Activated B cell treated with CpG ODN at 0.5 μM for 24 hours (primary cell): ENCODE data around the gene HEATR5A. TPM values are rescaled to one million over a fixed set of nuclear protein-coding genes. Genes with fewer than 3 reads are reported as not detected.
"Not testable (repeated sequence)": the region's sequence is repeated elsewhere in the genome, so short reads cannot be mapped to it uniquely, and the experiment has no call there.

Experiments
- ATAC-seq: fragments of 200-7000 bp; cut with Tn5 transposase; one replicate; pipeline ENCODE4 v1.10.0; 2021; ENCODE audit warnings: low read depth, mild to moderate bottlenecking, moderate library complexity
- CTCF ChIA-PET: fragments of 350-600 bp; sonication (Branson Sonifier 250); formaldehyde crosslinking; loops from one replicate; lab custom pipeline; 2021; ENCODE audit warnings: antibody characterized with exemption; lab: Charles Lee
- POLR2A ChIA-PET: fragments of 350-600 bp; sonication (Branson Sonifier 250); formaldehyde crosslinking; loops from one replicate; lab custom pipeline; 2021; ENCODE audit warnings: antibody characterized with exemption; lab: Charles Lee
- DNase-seq: peaks from one replicate; pipeline ENCODE4 v3.0.0; 2022
- H3K27ac Mint-ChIP-seq: one replicate; pipeline ENCODE4 v1.8.0; 2020; ENCODE audit warnings: mixed read lengths
- H3K27me3 Mint-ChIP-seq: one replicate; pipeline ENCODE4 v1.8.0; 2021; ENCODE audit warnings: mixed read lengths
- H3K36me3 Mint-ChIP-seq: one replicate; pipeline ENCODE4 v1.8.0; 2021; ENCODE audit warnings: low read depth, mixed read lengths
- H3K4me1 Mint-ChIP-seq: one replicate; pipeline ENCODE4 v1.8.0; 2021; ENCODE audit warnings: mixed read lengths
- H3K4me3 Mint-ChIP-seq: one replicate; pipeline ENCODE4 v1.8.0; 2020; ENCODE audit warnings: mild to moderate bottlenecking, mixed read lengths
- H3K9me3 Mint-ChIP-seq: one replicate; pipeline ENCODE4 v1.8.0; 2020; ENCODE audit warnings: mixed read lengths
- CTCF ChIP-seq: fragments of 200-600 bp; IDR thresholded peaks from one replicate; pipeline ENCODE4 v1.8.0; 2022; ENCODE audit warnings: antibody characterized with exemption, mild to moderate bottlenecking
- intact Hi-C: fragments of 100-400 bp; cut with micrococcal nuclease; formaldehyde crosslinking; loops from one replicate; pipeline ENCODE4 v1.15.1; 2024
- total RNA-seq: library from RNA; stranded (reverse); gene quantifications from 2 replicates; pipeline ENCODE4 v1.2.3, GENCODE V29; 2022

The HEATR5A gene
- total RNA-seq, 1 donor from 2014 or later = 13.2 TPM

GRCh38 chr14:31253746-31254471 lies 166.4 kb downstream of the HEATR5A start:
- no peak overlapping the region for H3K4me3 Mint-ChIP-seq
- intact Hi-C loops = no loop called here
- H3K4me1 Mint-ChIP-seq = no peaks in the 10 kb centered on the region
- H3K27me3 Mint-ChIP-seq = no peaks in the 10 kb centered on the region
- no peak for TF ChIP-seq CTCF
- DNase-seq (no peak), ATAC-seq (no peak)
- ChIA-PET CTCF (no interaction called here), POLR2A (no interaction called here)
- H3K36me3 Mint-ChIP-seq = no peaks in the 10 kb centered on the region
- H3K27ac Mint-ChIP-seq = no peak overlapping the region
- H3K9me3 Mint-ChIP-seq = no peaks in the 10 kb centered on the region

- POLR2A ChIA-PET = interaction anchor here (0.7 kb wide), 1 partner anchor 34 kb away, joined by 20 read pairs; no protein-coding TSS in a partner anchor
- no peak for TF ChIP-seq CTCF
- H3K36me3 Mint-ChIP-seq = no peaks in the 10 kb centered on the region
- DNase-seq (no peak), ATAC-seq (no peak)
- no peak overlapping the region for H3K4me3 Mint-ChIP-seq
- no peaks in the 10 kb centered on the region for H3K9me3 Mint-ChIP-seq
- CTCF ChIA-PET = no interaction called here
- H3K27me3 Mint-ChIP-seq = no peaks in the 10 kb centered on the region
- H3K27ac Mint-ChIP-seq = no peak overlapping the region
- H3K4me1 Mint-ChIP-seq = no peaks in the 10 kb centered on the region
- intact Hi-C loops = no loop called here
Measured at GRCh38 chr14:31252865-31253264, 167.5 kb downstream of the HEATR5A start.

GRCh38 chr14:31251028-31251958 lies 169.1 kb downstream of the HEATR5A start:
- H3K27ac Mint-ChIP-seq = no peak overlapping the region
- H3K4me1 Mint-ChIP-seq = no peaks in the 10 kb centered on the region
- DNase-seq (no peak), ATAC-seq (no peak)
- ChIA-PET CTCF (no interaction called here), POLR2A (no interaction called here)
- H3K27me3 Mint-ChIP-seq = no peaks in the 10 kb centered on the region
- no peak overlapping the region for H3K4me3 Mint-ChIP-seq
- H3K9me3 Mint-ChIP-seq = no peaks in the 10 kb centered on the region
- intact Hi-C loops = no loop called here
- no peaks in the 10 kb centered on the region for H3K36me3 Mint-ChIP-seq
- TF ChIP-seq CTCF = no peak

- DNase-seq (no peak), ATAC-seq (no peak)
- Mint-ChIP-seq H3K27ac (no peak overlapping the region), H3K4me3 (no peak overlapping the region), H3K27me3 (no peaks in the 10 kb centered on the region), H3K9me3 (no peaks in the 10 kb centered on the region), H3K36me3 (no peaks in the 10 kb centered on the region), H3K4me1 (peaks cover 2% of the 10 kb centered on the region)
- TF ChIP-seq CTCF = no peak
- intact Hi-C loops = no loop called here
- POLR2A ChIA-PET = no interaction called here
- CTCF ChIA-PET = no interaction called here
Measured at GRCh38 chr14:31244626-31245025, 175.7 kb downstream of the HEATR5A start.

- Mint-ChIP-seq H3K27ac (no peak overlapping the region), H3K9me3 (no peaks in the 10 kb centered on the region), H3K4me1 (peaks cover 6% of the 10 kb centered on the region)
Measured at GRCh38 chr14:31243860-31244259, 176.5 kb downstream of the HEATR5A start.

GRCh38 chr14:31242161-31242940 lies 178.0 kb downstream of the HEATR5A start:
- CTCF ChIA-PET, ATAC-seq, intact Hi-C loops, H3K36me3 Mint-ChIP-seq, H3K4me1 Mint-ChIP-seq, POLR2A ChIA-PET, DNase-seq, H3K27me3 Mint-ChIP-seq, H3K4me3 Mint-ChIP-seq, H3K27ac Mint-ChIP-seq, H3K9me3 Mint-ChIP-seq: not testable (repeated sequence)

More at GRCh38 chr14:31243860-31244259, 176.5 kb downstream of the HEATR5A start:
- ATAC-seq (no peak), DNase-seq (no peak)
- CTCF ChIA-PET = no interaction called here
- Mint-ChIP-seq H3K27me3 (no peaks in the 10 kb centered on the region), H3K4me3 (no peak overlapping the region), H3K36me3 (no peaks in the 10 kb centered on the region)
- no peak for TF ChIP-seq CTCF
- intact Hi-C loops = no loop called here
- POLR2A ChIA-PET = no interaction called here
